Activated T-helper 17 cell treated with anti-CD3 and anti-CD28 coated beads, Interleukin-2, amount 50 U/mL, for 72 hours (primary cell): ENCODE data around the gene WDR27. TPM values are rescaled to one million over a fixed set of nuclear protein-coding genes. Genes with fewer than 3 reads are reported as not detected.

Experiments
- ATAC-seq: fragments of 150-1000 bp; cut with Tn5 transposase; replicated peaks from 2 replicates; pipeline ENCODE4 v1.10.0; 2021; ENCODE audit warnings: mild to moderate bottlenecking, moderate library complexity
- H3K27ac Mint-ChIP-seq: one replicate; pipeline ENCODE4 v1.8.0; 2022; ENCODE audit warnings: mixed read lengths
- H3K27me3 Mint-ChIP-seq: one replicate; pipeline ENCODE4 v1.8.0; 2022; ENCODE audit warnings: mixed read lengths
- H3K36me3 Mint-ChIP-seq: one replicate; pipeline ENCODE4 v1.8.0; 2022; ENCODE audit warnings: low read depth, mild to moderate bottlenecking, mixed read lengths
- H3K4me1 Mint-ChIP-seq: one replicate; pipeline ENCODE4 v1.8.0; 2022; ENCODE audit warnings: mixed read lengths
- H3K4me3 Mint-ChIP-seq: one replicate; pipeline ENCODE4 v1.8.0; 2022; ENCODE audit warnings: mild to moderate bottlenecking, mixed read lengths
- H3K9me3 Mint-ChIP-seq: one replicate; pipeline ENCODE4 v1.8.0; 2022; ENCODE audit warnings: mixed read lengths
- total RNA-seq, 2 donors: library from RNA; stranded (reverse); gene quantifications; one replicate each; pipeline ENCODE4 v1.2.3, GENCODE V29; 2022

Gene WDR27
- total RNA-seq, 2 donors from 2014 or later: 38.3 to 39.9 TPM

GRCh38 chr6:169457762-169458161 is 244.1 kb downstream of the WDR27 start:
- no peaks in the 10 kb centered on the region for H3K27me3 Mint-ChIP-seq
- H3K36me3 Mint-ChIP-seq: no peaks in the 10 kb centered on the region
- H3K4me1 Mint-ChIP-seq: no peaks in the 10 kb centered on the region
- no peak overlapping the region for H3K4me3 Mint-ChIP-seq
- H3K9me3 Mint-ChIP-seq: peaks cover 3% of the 10 kb centered on the region
- no peak for ATAC-seq
- no peak overlapping the region for H3K27ac Mint-ChIP-seq

GRCh38 chr6:169456840-169457239 is 245.0 kb downstream of the WDR27 start:
- Mint-ChIP-seq H3K36me3 (no peaks in the 10 kb centered on the region), H3K27me3 (no peaks in the 10 kb centered on the region), H3K27ac (no peak overlapping the region), H3K4me3 (no peak overlapping the region), H3K4me1 (no peaks in the 10 kb centered on the region), H3K9me3 (peaks cover 3% of the 10 kb centered on the region)
- no peak for ATAC-seq

- Mint-ChIP-seq H3K9me3 (no peaks in the 10 kb centered on the region), H3K36me3 (no peaks in the 10 kb centered on the region), H3K27ac (no peak overlapping the region), H3K27me3 (no peaks in the 10 kb centered on the region), H3K4me3 (no peak overlapping the region), H3K4me1 (no peaks in the 10 kb centered on the region)
- no peak for ATAC-seq
These were observed 246.4 kb downstream of the WDR27 start for GRCh38 chr6:169455470-169455869.

- no peak for ATAC-seq
- no peaks in the 10 kb centered on the region for H3K9me3 Mint-ChIP-seq
- no peaks in the 10 kb centered on the region for H3K4me1 Mint-ChIP-seq
These were observed 247.0 kb downstream of the WDR27 start for GRCh38 chr6:169454872-169455204.

GRCh38 chr6:169454204-169454871 is 247.5 kb downstream of the WDR27 start:
- Mint-ChIP-seq H3K27me3 (no peaks in the 10 kb centered on the region), H3K9me3 (no peaks in the 10 kb centered on the region), H3K4me1 (no peaks in the 10 kb centered on the region), H3K36me3 (no peaks in the 10 kb centered on the region), H3K4me3 (no peak overlapping the region), H3K27ac (no peak overlapping the region)
- no peak for ATAC-seq

More at GRCh38 chr6:169454872-169455204, 247.0 kb downstream of the WDR27 start:
- Mint-ChIP-seq H3K36me3 (no peaks in the 10 kb centered on the region), H3K27me3 (no peaks in the 10 kb centered on the region), H3K27ac (no peak overlapping the region), H3K4me3 (no peak overlapping the region)

- ATAC-seq: no peak
- Mint-ChIP-seq H3K4me1 (no peaks in the 10 kb centered on the region), H3K9me3 (no peaks in the 10 kb centered on the region), H3K27ac (no peak overlapping the region), H3K4me3 (no peak overlapping the region), H3K36me3 (no peaks in the 10 kb centered on the region), H3K27me3 (no peaks in the 10 kb centered on the region)
These were observed 248.8 kb downstream of the WDR27 start for GRCh38 chr6:169452869-169453620.

GRCh38 chr6:169452117-169452868 is 249.5 kb downstream of the WDR27 start:
- ATAC-seq: no peak
- H3K4me1 Mint-ChIP-seq: no peaks in the 10 kb centered on the region
- no peaks in the 10 kb centered on the region for H3K36me3 Mint-ChIP-seq
- H3K27ac Mint-ChIP-seq: no peak overlapping the region
- no peaks in the 10 kb centered on the region for H3K9me3 Mint-ChIP-seq
- no peak overlapping the region for H3K4me3 Mint-ChIP-seq
- H3K27me3 Mint-ChIP-seq: no peaks in the 10 kb centered on the region

GRCh38 chr6:169451065-169451838 is 250.6 kb downstream of the WDR27 start:
- no peak for ATAC-seq
- H3K9me3 Mint-ChIP-seq: no peaks in the 10 kb centered on the region
- H3K4me3 Mint-ChIP-seq: no peak overlapping the region
- no peaks in the 10 kb centered on the region for H3K27me3 Mint-ChIP-seq
- no peaks in the 10 kb centered on the region for H3K36me3 Mint-ChIP-seq
- H3K4me1 Mint-ChIP-seq: no peaks in the 10 kb centered on the region
- no peak overlapping the region for H3K27ac Mint-ChIP-seq

GRCh38 chr6:169450097-169450496 is 251.7 kb downstream of the WDR27 start:
- H3K27ac Mint-ChIP-seq: no peak overlapping the region
- H3K4me1 Mint-ChIP-seq: no peaks in the 10 kb centered on the region
- H3K4me3 Mint-ChIP-seq: no peak overlapping the region
- no peaks in the 10 kb centered on the region for H3K27me3 Mint-ChIP-seq
- no peak for ATAC-seq
- no peaks in the 10 kb centered on the region for H3K9me3 Mint-ChIP-seq
- no peaks in the 10 kb centered on the region for H3K36me3 Mint-ChIP-seq

- H3K4me3 Mint-ChIP-seq: no peak overlapping the region
- H3K27ac Mint-ChIP-seq: no peak overlapping the region
- no peaks in the 10 kb centered on the region for H3K9me3 Mint-ChIP-seq
- peaks cover 1% of the 10 kb centered on the region for H3K27me3 Mint-ChIP-seq
- no peaks in the 10 kb centered on the region for H3K4me1 Mint-ChIP-seq
- no peak for ATAC-seq
- no peaks in the 10 kb centered on the region for H3K36me3 Mint-ChIP-seq
These were observed 252.6 kb downstream of the WDR27 start for GRCh38 chr6:169449221-169449620.

- ATAC-seq: no peak
- H3K36me3 Mint-ChIP-seq: no peaks in the 10 kb centered on the region
- H3K27me3 Mint-ChIP-seq: peaks cover 4% of the 10 kb centered on the region
- H3K4me1 Mint-ChIP-seq: no peaks in the 10 kb centered on the region
- H3K4me3 Mint-ChIP-seq: no peak overlapping the region
- H3K9me3 Mint-ChIP-seq: no peaks in the 10 kb centered on the region
- H3K27ac Mint-ChIP-seq: no peak overlapping the region
These were observed 255.9 kb downstream of the WDR27 start for GRCh38 chr6:169445661-169446581.

- peaks cover 4% of the 10 kb centered on the region for H3K27me3 Mint-ChIP-seq
- H3K4me3 Mint-ChIP-seq: no peak overlapping the region
- no peak for ATAC-seq
- H3K36me3 Mint-ChIP-seq: no peaks in the 10 kb centered on the region
- no peaks in the 10 kb centered on the region for H3K4me1 Mint-ChIP-seq
- no peaks in the 10 kb centered on the region for H3K9me3 Mint-ChIP-seq
- no peak overlapping the region for H3K27ac Mint-ChIP-seq
These were observed 256.6 kb downstream of the WDR27 start for GRCh38 chr6:169445227-169445626.

GRCh38 chr6:169441292-169441691 is 260.5 kb downstream of the WDR27 start:
- no peaks in the 10 kb centered on the region for H3K36me3 Mint-ChIP-seq
- no peak for ATAC-seq
- peaks cover 7% of the 10 kb centered on the region for H3K27me3 Mint-ChIP-seq
- no peaks in the 10 kb centered on the region for H3K9me3 Mint-ChIP-seq
- no peaks in the 10 kb centered on the region for H3K4me1 Mint-ChIP-seq
- H3K4me3 Mint-ChIP-seq: no peak overlapping the region
- H3K27ac Mint-ChIP-seq: no peak overlapping the region
